IMR-90 (cell line): Measurements from ENCODE around the gene COL15A1. TPM values are rescaled to one million over a fixed set of nuclear protein-coding genes. Genes with fewer than 3 reads are reported as not detected.
A peak's percentile ranks its signal among the peaks of the same experiment; 100 is the strongest.

Experiments used
- ATAC-seq: fragments of 200-7000 bp; cut with Tn5 transposase; 2 replicates; pipeline ENCODE4 v1.9.1; 2020; ENCODE audit warnings: low read depth, mild to moderate bottlenecking, moderate library complexity
- BruUV-seq: library from RNA; stranded (reverse); fragments of 400-500 nt; replicated peaks from 2 replicates; lab custom pipeline; 2021; lab: Mats Ljungman, UMichigan
- CTCF ChIA-PET: fragments of 300-600 bp; formaldehyde crosslinking; extraction: SDS; loops from one replicate; lab custom pipeline; 2021; ENCODE audit warnings: antibody characterized with exemption; lab: Yijun Ruan, JAX
- POLR2A ChIA-PET: fragments of 300-600 bp; sonication (Branson Sonifier 250); formaldehyde crosslinking; loops from one replicate; lab custom pipeline; 2022; ENCODE audit warnings: antibody characterized with exemption; ENCODE audit not compliant: unreplicated experiment; lab: Charles Lee
- DNase-seq: peaks from one replicate; pipeline ENCODE4 v3.0.0; 2013
- H2AFZ ChIP-seq: replicated peaks from 2 replicates; pipeline ENCODE3; 2013; ENCODE audit warnings: low read length, mild to moderate bottlenecking; ENCODE audit not compliant: poor library complexity
- H2AK5ac ChIP-seq: 2 replicates; pipeline ENCODE4 v1.6.1; 2013; ENCODE audit warnings: low read depth, low read length, inconsistent platforms
- H2AK9ac ChIP-seq: replicated peaks from 2 replicates; pipeline ENCODE3; 2013; ENCODE audit warnings: mild to moderate bottlenecking, low read depth, low read length, moderate library complexity; ENCODE audit not compliant: poor library complexity
- H2BK120ac ChIP-seq: 2 replicates; pipeline ENCODE4 v1.6.1; 2013; ENCODE audit warnings: low read depth, low read length, inconsistent platforms
- H2BK15ac ChIP-seq: 3 replicates; pipeline ENCODE4 v1.6.1; 2013; ENCODE audit warnings: low read depth, low read length, inconsistent platforms
- H2BK20ac ChIP-seq: 2 replicates; pipeline ENCODE4 v1.6.1; 2013; ENCODE audit warnings: low read depth, mild to moderate bottlenecking, inconsistent platforms, low read length, moderate library complexity
- H2BK5ac ChIP-seq: 2 replicates; pipeline ENCODE4 v1.6.1; 2013; ENCODE audit warnings: mild to moderate bottlenecking, low read depth, low read length, inconsistent platforms; ENCODE audit not compliant: poor library complexity, severe bottlenecking
- H3K14ac ChIP-seq: replicated peaks from 2 replicates; pipeline ENCODE4 v1.6.1; 2013; ENCODE audit warnings: low read depth, low read length, inconsistent platforms
- H3K18ac ChIP-seq: 2 replicates; pipeline ENCODE4 v1.6.1; 2013; ENCODE audit warnings: low read depth, low read length, control low read depth
- H3K23ac ChIP-seq: 2 replicates; pipeline ENCODE4 v1.6.1; 2013; ENCODE audit warnings: low read depth, low read length, inconsistent platforms
- H3K27ac ChIP-seq: 2 replicates; pipeline ENCODE4 v1.5.1; 2013; ENCODE audit warnings: mild to moderate bottlenecking, control low read depth, low read length; ENCODE audit not compliant: insufficient read depth
- H3K27me3 ChIP-seq: 2 replicates; pipeline ENCODE4 v1.6.1; 2013; ENCODE audit warnings: low read length; ENCODE audit not compliant: control insufficient read depth, insufficient read depth
- H3K36me3 ChIP-seq: 2 replicates; pipeline ENCODE4 v1.6.1; 2013; ENCODE audit warnings: low read length, mixed read lengths; ENCODE audit not compliant: control insufficient read depth, insufficient read depth
- H3K4ac ChIP-seq: 2 replicates; pipeline ENCODE4 v1.6.1; 2013; ENCODE audit warnings: low read depth, low read length, inconsistent platforms
- H3K4me1 ChIP-seq: 2 replicates; pipeline ENCODE4 v1.6.1; 2013; ENCODE audit warnings: low read length, mixed read lengths; ENCODE audit not compliant: control insufficient read depth, insufficient read depth
- H3K4me2 ChIP-seq: 2 replicates; pipeline ENCODE4 v1.6.1; 2013; ENCODE audit warnings: low read depth, mild to moderate bottlenecking, control low read depth, low read length, moderate library complexity
- H3K4me3 ChIP-seq: 2 replicates; pipeline ENCODE4 v1.5.1; 2013; ENCODE audit warnings: low read depth, mild to moderate bottlenecking, control low read depth, low read length, moderate library complexity; ENCODE audit not compliant: insufficient read depth
- H3K56ac ChIP-seq: 2 replicates; pipeline ENCODE4 v1.6.1; 2013; ENCODE audit warnings: low read length, inconsistent platforms; ENCODE audit not compliant: insufficient read depth; ENCODE audit errors: extremely low read depth
- H3K79me1 ChIP-seq, 2 experiments: 2 replicates each; pipeline ENCODE4 v1.6.1; 2013; ENCODE audit warnings: low read length in 2 of 2, inconsistent platforms in 1 of 2, low read depth in 1 of 2
- H3K9ac ChIP-seq: 2 replicates; pipeline ENCODE4 v1.6.1; 2013; ENCODE audit warnings: low read depth, low read length, control low read depth
- H3K9me1 ChIP-seq: 2 replicates; pipeline ENCODE4 v1.6.1; 2013; ENCODE audit warnings: low read length, inconsistent platforms; ENCODE audit not compliant: insufficient read depth
- H3K9me3 ChIP-seq: 2 replicates; pipeline ENCODE4 v1.6.1; 2013; ENCODE audit warnings: low read length; ENCODE audit not compliant: control insufficient read depth, insufficient read depth
- H4K20me1 ChIP-seq: 2 replicates; pipeline ENCODE4 v1.6.1; 2013; ENCODE audit warnings: low read length, inconsistent platforms; ENCODE audit not compliant: insufficient read depth
- H4K5ac ChIP-seq: 2 replicates; pipeline ENCODE4 v1.6.1; 2013; ENCODE audit warnings: mild to moderate bottlenecking, low read depth, low read length, control low read depth
- H4K8ac ChIP-seq, 2 experiments: 2 replicates each; pipeline ENCODE4 v1.6.1; 2013; ENCODE audit warnings: low read depth in 2 of 2, low read length in 2 of 2, control low read depth in 1 of 2, inconsistent platforms in 1 of 2
- H4K91ac ChIP-seq: 2 replicates; pipeline ENCODE4 v1.6.1; 2013; ENCODE audit warnings: low read depth, low read length, inconsistent platforms; ENCODE audit not compliant: insufficient read depth
- BHLHE40 ChIP-seq: fragments of 150-350 bp; IDR thresholded peaks from 2 replicates; pipeline ENCODE4 v1.6.1; 2016; ENCODE audit warnings: mild to moderate bottlenecking, low read depth, low read length
- CTCF ChIP-seq: conservative IDR thresholded peaks from 2 replicates; pipeline ENCODE4 v1.5.1; 2012; ENCODE audit warnings: mild to moderate bottlenecking, low read depth, low read length, improper control_type of control experiment
- MAZ ChIP-seq: IDR thresholded peaks from 2 replicates; pipeline ENCODE4 v1.6.1; 2012; ENCODE audit warnings: low read depth, mild to moderate bottlenecking, low read length, improper control_type of control experiment, moderate library complexity, borderline replicate concordance
- RFX5 ChIP-seq: IDR thresholded peaks from 2 replicates; pipeline ENCODE4 v1.8.0; 2012; ENCODE audit warnings: low read depth, mild to moderate bottlenecking, low read length, moderate library complexity
- SMC3 ChIP-seq: fragments of 150-350 bp; IDR thresholded peaks from 2 replicates; pipeline ENCODE4 v1.6.1; 2016; ENCODE audit warnings: low read depth, mild to moderate bottlenecking, antibody characterized with exemption, low read length, moderate library complexity
- WGBS, 2 experiments: methylation state at CpG; one replicate each; pipeline versions ENCODE4 v1.1.5 to v1.1.7; 2013; ENCODE audit warnings: missing lambda C conversion rate in 2 of 2; ENCODE audit not compliant: insufficient read length in 1 of 2; ENCODE audit errors: extremely low coverage in 2 of 2; 5-methylcytosine and 5-hydroxymethylcytosine counted together
- dilution Hi-C: fragments of 300-500 bp; cut with HindIII; formaldehyde crosslinking; loops from one replicate; pipeline ENCODE4 v1.14.3; 2018; ENCODE audit warnings: low sequenced_read_pairs; ENCODE audit not compliant: unreplicated experiment
- in situ Hi-C: fragments of 300-500 bp; cut with MboI; formaldehyde crosslinking; loops from 3 replicates; pipeline ENCODE4 v1.14.3; 2019; ENCODE audit warnings: low sequenced_read_pairs, inconsistent platforms, mixed read lengths
- intact Hi-C: fragments of 100-400 bp; cut with micrococcal nuclease; formaldehyde crosslinking; loops from 2 replicates; pipeline ENCODE4 v1.10.0; 2022
- polyA plus RNA-seq, 3 experiments: library from polyadenylated mRNA; depleted of rRNA; stranded (reverse); fragments of >200 nt; gene quantifications; 2 replicates each; pipeline ENCODE4 v1.2.3, GENCODE V29; 2012; ENCODE audit warnings: low replicate concordance in 1 of 3
- total RNA-seq: library from RNA; depleted of rRNA; stranded (reverse); fragments of >200 nt; gene quantifications from 2 replicates; pipeline ENCODE4 v1.2.3, GENCODE V29; 2012

The COL15A1 gene
- total and polyA plus RNA-seq, 2 of the 4 experiments (the other 2 are of a cell fraction) = 2.2 to 3.7 TPM

GRCh38 chr9:99046068-99046467 is 102.4 kb downstream of the COL15A1 start:
- H2AK9ac ChIP-seq = no peak overlapping the region
- no peak overlapping the region for H3K4ac ChIP-seq
- no peak overlapping the region for H3K56ac ChIP-seq
- no peak overlapping the region for H4K5ac ChIP-seq
- no peak overlapping the region for H3K4me2 ChIP-seq
- H2AFZ ChIP-seq = no peak overlapping the region
- H2BK20ac ChIP-seq = no peak overlapping the region
- no TSS peak for BruUV-seq
- H3K9me3 ChIP-seq = peaks cover 17% of the 10 kb centered on the region
- in situ Hi-C loops (no loop called here), dilution Hi-C loops (no loop called here), intact Hi-C loops (no loop called here)
- H3K23ac ChIP-seq = no peak overlapping the region
- H4K91ac ChIP-seq = no peak overlapping the region
- H2BK15ac ChIP-seq = peak overlapping the region; percentile 86; the same call in 1 of the 3 replicates
- no peak overlapping the region for H4K8ac ChIP-seq
- no peak overlapping the region for H2BK5ac ChIP-seq
- H2AK5ac ChIP-seq = 0 out of 2 replicates have a peak overlapping the region, but pooled peaks have one; percentile 27
- no peak overlapping the region for H2BK120ac ChIP-seq
- H4K20me1 ChIP-seq = no peaks in the 10 kb centered on the region
- TF ChIP-seq CTCF (no peak), SMC3 (no peak), MAZ (no peak), BHLHE40 (no peak), RFX5 (no peak)
- DNase-seq (no peak), ATAC-seq (no peak)
- no peak overlapping the region for H3K4me3 ChIP-seq
- H3K9ac ChIP-seq = no peak overlapping the region
- CTCF ChIA-PET = no interaction called here
- no peak overlapping the region for H3K18ac ChIP-seq
- no CpG with 5 or more reads among the region's 3 CpGs for WGBS, 2 experiments
- peaks cover 52% of the 10 kb centered on the region; the same call in 1 of the 2 replicates for H3K36me3 ChIP-seq
- 0 out of 4 replicates have a peak, but pooled peaks cover 0 to 4% of the 10 kb centered on the region in 2 experiments for H3K79me1 ChIP-seq
- peaks cover 17% of the 10 kb centered on the region for H3K4me1 ChIP-seq
- peaks cover 19% of the 10 kb centered on the region for H3K9me1 ChIP-seq
- no peak overlapping the region for H3K27ac ChIP-seq
- POLR2A ChIA-PET = no interaction called here
- H3K14ac ChIP-seq = no peak overlapping the region
- no peaks in the 10 kb centered on the region for H3K27me3 ChIP-seq
